DMS79 (cell line): ENCODE results near the gene PACSIN2.

Source experiments
- DNase-seq: peaks from one replicate; lab custom pipeline; 2025; lab: John Stamatoyannopoulos, UW

The PACSIN2 gene

GRCh38 chr22:42857845-42858481 is 157.0 kb downstream of the PACSIN2 start:
- no peak for DNase-seq

- peak; percentile 36 for DNase-seq
These were observed 157.9 kb downstream of the PACSIN2 start, which contains the start of gene ARFGAP3 for GRCh38 chr22:42856865-42857704. Gene ARFGAP3 (minus strand): TSS chr22:42857273. CDS start chr22:42857182, 91 bp downstream.

GRCh38 chr22:42856179-42856864 is 158.6 kb downstream of the PACSIN2 start:
- DNase-seq = no peak

GRCh38 chr22:42855721-42856120 is 159.2 kb downstream of the PACSIN2 start:
- no peak for DNase-seq

GRCh38 chr22:42855211-42855610 is 159.7 kb downstream of the PACSIN2 start:
- DNase-seq = no peak

- no peak for DNase-seq
These were observed 165.9 kb downstream of the PACSIN2 start for GRCh38 chr22:42848941-42849550.

GRCh38 chr22:42847110-42847509 is 167.8 kb downstream of the PACSIN2 start:
- no peak for DNase-seq

GRCh38 chr22:42844756-42845155 is 170.2 kb downstream of the PACSIN2 start:
- DNase-seq = no peak

- DNase-seq = no peak
These were observed 172.1 kb downstream of the PACSIN2 start for GRCh38 chr22:42842658-42843370.

GRCh38 chr22:42841444-42841843 is 173.5 kb downstream of the PACSIN2 start:
- DNase-seq = no peak

- DNase-seq = no peak
These were observed 177.4 kb downstream of the PACSIN2 start for GRCh38 chr22:42837556-42837955.

GRCh38 chr22:42836026-42836425 is 178.9 kb downstream of the PACSIN2 start:
- no peak for DNase-seq

- DNase-seq = no peak
These were observed 180.6 kb downstream of the PACSIN2 start for GRCh38 chr22:42834177-42834949.

GRCh38 chr22:42833104-42833503 is 181.8 kb downstream of the PACSIN2 start:
- DNase-seq = no peak

GRCh38 chr22:42831712-42832111 is 183.2 kb downstream of the PACSIN2 start:
- DNase-seq = no peak

- DNase-seq = no peak
These were observed 184.8 kb downstream of the PACSIN2 start for GRCh38 chr22:42830161-42830560.

- no peak for DNase-seq
These were observed 185.6 kb downstream of the PACSIN2 start for GRCh38 chr22:42829302-42829701.

GRCh38 chr22:42825796-42826195 is 189.2 kb downstream of the PACSIN2 start:
- DNase-seq = no peak

- no peak for DNase-seq
These were observed 193.6 kb downstream of the PACSIN2 start for GRCh38 chr22:42821386-42821785.

- DNase-seq = no peak
These were observed 194.7 kb downstream of the PACSIN2 start for GRCh38 chr22:42820045-42820763.
